Progenitor cell of endocrine pancreas (in vitro differentiated cells): ENCODE results near the gene CDKN1B. TPM values are rescaled to one million over a fixed set of nuclear protein-coding genes. Genes with fewer than 3 reads are reported as not detected.
"Not testable (repeated sequence)": the region's sequence is repeated elsewhere in the genome, so short reads cannot be mapped to it uniquely, and the experiment has no call there.

Experiments used
- DNase-seq: peaks from one replicate; pipeline ENCODE4 v3.0.0; 2021; ENCODE audit warnings: low spot score; ENCODE audit not compliant: unreplicated experiment
- H3K27ac Mint-ChIP-seq: 2 replicates; pipeline ENCODE4 v1.8.0; 2021; ENCODE audit warnings: mild to moderate bottlenecking, moderate library complexity, mixed read lengths
- H3K27me3 Mint-ChIP-seq: 2 replicates; pipeline ENCODE4 v1.8.0; 2021; ENCODE audit warnings: mixed read lengths
- H3K36me3 Mint-ChIP-seq: 2 replicates; pipeline ENCODE4 v1.8.0; 2022; ENCODE audit warnings: mixed read lengths; ENCODE audit not compliant: insufficient read depth
- H3K4me1 Mint-ChIP-seq: 2 replicates; pipeline ENCODE4 v1.8.0; 2021; ENCODE audit warnings: low read depth, mixed read lengths
- H3K4me3 Mint-ChIP-seq: 2 replicates; pipeline ENCODE4 v1.8.0; 2021; ENCODE audit warnings: low read depth, mild to moderate bottlenecking, moderate library complexity, mixed read lengths
- H3K9me3 Mint-ChIP-seq: 2 replicates; pipeline ENCODE4 v1.8.0; 2021; ENCODE audit warnings: low read depth, mixed read lengths
- CTCF ChIP-seq: fragments of 200-600 bp; sonication (generic); IDR thresholded peaks from one replicate; pipeline ENCODE4 v1.5.0; 2021; ENCODE audit warnings: antibody characterized with exemption, mild to moderate bottlenecking; ENCODE audit not compliant: unreplicated experiment
- total RNA-seq: library from RNA; stranded (reverse); gene quantifications from 2 replicates; pipeline ENCODE4 v1.2.1, GENCODE V29; 2021

The CDKN1B gene
- total RNA-seq, 1 donor from 2014 or later = 40.8 TPM

GRCh38 chr12:12736759-12737676 lies 19.9 kb downstream of the CDKN1B start:
- peaks cover under 1% of the 10 kb centered on the region for H3K36me3 Mint-ChIP-seq
- DNase-seq = no peak
- no peaks in the 10 kb centered on the region for H3K9me3 Mint-ChIP-seq
- H3K4me3 Mint-ChIP-seq = no peak overlapping the region
- H3K27me3 Mint-ChIP-seq = no peaks in the 10 kb centered on the region
- peak; percentile 82 for TF ChIP-seq CTCF
- peaks cover 21% of the 10 kb centered on the region for H3K4me1 Mint-ChIP-seq
- H3K27ac Mint-ChIP-seq = peak overlapping the region; percentile 60

- peaks cover 22% of the 10 kb centered on the region for H3K4me1 Mint-ChIP-seq
- not testable (repeated sequence) for DNase-seq, H3K27me3 Mint-ChIP-seq, H3K4me3 Mint-ChIP-seq, H3K9me3 Mint-ChIP-seq, H3K36me3 Mint-ChIP-seq, H3K27ac Mint-ChIP-seq
These were observed 21.0 kb downstream of the CDKN1B start for GRCh38 chr12:12738152-12738551.

GRCh38 chr12:12741660-12742059 lies 24.5 kb downstream of the CDKN1B start:
- no peak for DNase-seq
- TF ChIP-seq CTCF = no peak
- no peak overlapping the region for H3K27ac Mint-ChIP-seq

GRCh38 chr12:12744546-12745305 lies 27.6 kb downstream of the CDKN1B start:
- H3K4me1 Mint-ChIP-seq = peaks cover 10% of the 10 kb centered on the region
- H3K27ac Mint-ChIP-seq = no peak overlapping the region
- peaks cover 2% of the 10 kb centered on the region for H3K27me3 Mint-ChIP-seq
- no peaks in the 10 kb centered on the region for H3K36me3 Mint-ChIP-seq
- H3K9me3 Mint-ChIP-seq = no peaks in the 10 kb centered on the region
- no peak overlapping the region for H3K4me3 Mint-ChIP-seq
- DNase-seq = no peak
- no peak for TF ChIP-seq CTCF

More at GRCh38 chr12:12741660-12742059, 24.5 kb downstream of the CDKN1B start:
- no peaks in the 10 kb centered on the region for H3K36me3 Mint-ChIP-seq
- H3K4me3 Mint-ChIP-seq = no peak overlapping the region
- H3K27me3 Mint-ChIP-seq = peaks cover 2% of the 10 kb centered on the region
- no peaks in the 10 kb centered on the region for H3K9me3 Mint-ChIP-seq
- peaks cover 15% of the 10 kb centered on the region for H3K4me1 Mint-ChIP-seq

GRCh38 chr12:12745576-12746211 lies 28.5 kb downstream of the CDKN1B start:
- peaks cover 2% of the 10 kb centered on the region for H3K27me3 Mint-ChIP-seq
- no peaks in the 10 kb centered on the region for H3K9me3 Mint-ChIP-seq
- no peak overlapping the region for H3K4me3 Mint-ChIP-seq
- no peak for DNase-seq
- peaks cover 10% of the 10 kb centered on the region for H3K4me1 Mint-ChIP-seq
- no peaks in the 10 kb centered on the region for H3K36me3 Mint-ChIP-seq
- no peak overlapping the region for H3K27ac Mint-ChIP-seq
- no peak for TF ChIP-seq CTCF
